DMS153 treated with DMSO at 0.1 percent for 48 hours (cell line): ENCODE results near the gene ARHGAP15.

Source experiments
- DNase-seq: peaks from one replicate; lab custom pipeline; 2025; ENCODE audit not compliant: unreplicated experiment; lab: John Stamatoyannopoulos, UW

ARHGAP15 gene

GRCh38 chr2:143219266-143219665, 90.0 kb downstream of the ARHGAP15 start:
- DNase-seq: no peak

DNA sequence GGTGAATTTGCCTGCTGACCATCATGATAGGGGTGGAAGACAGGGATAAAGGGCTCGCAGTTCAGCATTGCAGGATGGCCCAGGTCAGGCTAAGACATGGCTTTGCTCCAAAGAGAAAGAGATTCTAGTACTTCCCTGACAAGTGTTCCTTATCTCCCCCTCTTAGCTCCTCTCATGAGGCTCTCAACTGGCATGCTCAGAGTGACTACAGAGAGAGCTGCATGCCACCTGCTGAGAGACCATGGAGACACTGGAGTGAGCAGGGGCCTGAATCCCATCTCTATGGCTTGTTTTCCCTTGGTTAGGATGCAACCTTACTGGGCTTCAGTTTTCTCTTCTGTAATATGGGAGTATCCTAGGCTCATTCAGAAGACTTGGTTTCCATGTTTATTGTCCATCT, 94.3 kb downstream of the ARHGAP15 start:
- DNase-seq: no peak

GRCh38 chr2:143225931-143226330, 96.7 kb downstream of the ARHGAP15 start:
- no peak for DNase-seq

- no peak for DNase-seq
Measured at GRCh38 chr2:143226714-143227541, 97.7 kb downstream of the ARHGAP15 start.

DNA sequence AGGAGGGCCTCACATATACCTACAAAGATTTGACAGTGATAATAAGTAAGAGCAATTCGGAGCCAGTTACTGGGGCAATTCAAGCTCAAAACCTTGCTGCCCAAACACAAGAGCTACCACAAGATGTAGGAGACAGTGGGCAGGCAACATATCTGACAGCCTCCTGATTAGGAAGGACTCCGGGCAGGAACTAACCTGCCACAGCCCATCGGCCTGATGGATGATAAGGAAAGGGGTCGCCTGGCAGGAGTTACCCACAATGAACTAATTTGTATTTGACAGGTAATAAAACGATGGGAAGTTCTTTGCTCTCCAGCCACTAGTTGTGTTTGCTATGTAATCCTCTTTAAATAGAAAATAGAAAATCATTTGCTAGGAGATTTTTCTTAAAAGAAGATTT, 100.2 kb downstream of the ARHGAP15 start:
- DNase-seq: no peak

DNA sequence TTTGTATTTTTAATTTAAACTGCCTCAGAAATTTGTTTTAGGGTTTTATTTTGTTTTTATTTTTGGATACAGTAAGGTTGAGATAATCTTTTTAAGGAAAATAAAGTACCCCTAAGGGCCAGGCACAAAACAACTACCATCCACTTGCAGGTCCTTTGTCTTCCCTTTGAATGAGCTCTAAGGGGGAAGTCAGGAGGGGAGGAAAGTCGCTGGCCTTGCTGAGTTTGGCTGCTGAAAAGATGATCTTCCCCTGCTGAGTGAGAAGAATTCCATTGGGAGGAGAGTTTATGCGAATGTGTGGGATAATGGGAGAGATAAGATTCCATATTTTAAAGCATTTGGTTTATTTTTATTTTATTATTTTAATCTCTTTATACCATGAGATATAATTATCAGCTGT, 100.7 kb downstream of the ARHGAP15 start:
- no peak for DNase-seq

DNA sequence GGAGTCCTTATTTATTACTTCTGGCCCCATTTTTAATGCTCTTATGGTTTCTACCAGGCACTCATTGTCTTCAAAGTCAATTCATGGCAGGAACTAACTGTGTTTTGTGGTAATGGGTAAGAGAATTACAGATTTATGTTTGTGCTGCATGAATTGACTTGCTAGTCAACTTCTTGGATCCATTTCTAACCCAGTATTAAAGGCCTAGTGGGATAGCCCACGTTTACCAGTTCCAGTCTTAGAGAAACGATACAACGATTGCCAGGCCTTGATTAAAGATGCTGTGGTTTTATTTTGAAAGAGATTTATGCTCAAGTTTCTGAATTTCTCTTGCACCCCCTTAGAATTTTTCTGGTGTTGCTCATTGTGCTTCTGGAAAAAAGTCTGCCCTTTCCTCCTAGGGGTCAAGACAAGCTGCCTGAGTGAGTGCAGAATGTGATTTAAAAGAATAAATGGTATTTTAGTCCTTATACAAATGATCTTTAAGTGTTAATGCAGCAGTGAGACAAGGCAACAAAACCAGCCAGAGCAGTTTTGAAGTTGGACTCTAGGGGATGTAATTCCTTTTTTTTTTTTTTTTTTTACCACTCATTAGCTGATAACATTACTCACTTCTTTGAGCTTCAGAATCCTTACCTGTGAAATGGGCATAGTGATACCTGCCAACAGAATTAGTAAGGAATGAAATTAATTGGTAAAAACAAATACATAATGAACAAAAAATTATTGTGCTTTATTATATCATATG, 101.5 kb downstream of the ARHGAP15 start:
- no peak for DNase-seq

- no peak for DNase-seq
Measured at GRCh38 chr2:143231254-143231645, 102.0 kb downstream of the ARHGAP15 start.

DNA sequence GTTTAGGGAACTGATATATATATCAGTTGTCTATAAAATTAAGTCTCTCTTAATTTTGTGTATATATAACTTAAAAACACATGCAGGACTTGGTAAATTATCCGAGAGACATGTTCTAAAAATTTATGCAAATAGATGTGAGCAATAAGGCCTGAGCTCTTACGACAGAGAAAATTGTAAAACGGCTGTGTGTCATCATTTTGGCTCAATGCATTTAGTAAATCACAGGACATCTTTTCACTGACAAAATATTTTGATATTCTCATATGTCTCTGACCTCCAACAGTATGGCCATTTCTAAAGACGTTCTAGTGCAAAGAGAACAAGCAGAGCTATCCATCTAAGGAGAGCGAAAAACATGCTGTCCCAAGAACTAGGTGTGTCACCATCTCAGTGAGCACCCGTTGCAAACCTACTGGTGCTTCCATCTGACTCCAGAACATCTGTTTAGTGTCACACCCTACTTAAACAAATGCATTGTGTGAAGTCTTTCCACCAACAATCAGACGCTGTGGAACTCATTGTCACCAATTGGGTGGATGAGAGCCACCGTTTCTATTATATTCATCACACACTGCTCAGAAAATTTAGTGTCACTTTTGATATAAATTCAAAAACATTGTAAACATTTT, 108.0 kb downstream of the ARHGAP15 start:
- no peak for DNase-seq

- no peak for DNase-seq
Measured at GRCh38 chr2:143241403-143242088, 112.3 kb downstream of the ARHGAP15 start.

GRCh38 chr2:143246246-143246645, 117.0 kb downstream of the ARHGAP15 start:
- no peak for DNase-seq

- no peak for DNase-seq
Measured at GRCh38 chr2:143246815-143247744, 117.9 kb downstream of the ARHGAP15 start.

GRCh38 chr2:143248631-143249030, 119.4 kb downstream of the ARHGAP15 start:
- DNase-seq: no peak

GRCh38 chr2:143251681-143252080, 122.5 kb downstream of the ARHGAP15 start:
- DNase-seq: no peak

DNA sequence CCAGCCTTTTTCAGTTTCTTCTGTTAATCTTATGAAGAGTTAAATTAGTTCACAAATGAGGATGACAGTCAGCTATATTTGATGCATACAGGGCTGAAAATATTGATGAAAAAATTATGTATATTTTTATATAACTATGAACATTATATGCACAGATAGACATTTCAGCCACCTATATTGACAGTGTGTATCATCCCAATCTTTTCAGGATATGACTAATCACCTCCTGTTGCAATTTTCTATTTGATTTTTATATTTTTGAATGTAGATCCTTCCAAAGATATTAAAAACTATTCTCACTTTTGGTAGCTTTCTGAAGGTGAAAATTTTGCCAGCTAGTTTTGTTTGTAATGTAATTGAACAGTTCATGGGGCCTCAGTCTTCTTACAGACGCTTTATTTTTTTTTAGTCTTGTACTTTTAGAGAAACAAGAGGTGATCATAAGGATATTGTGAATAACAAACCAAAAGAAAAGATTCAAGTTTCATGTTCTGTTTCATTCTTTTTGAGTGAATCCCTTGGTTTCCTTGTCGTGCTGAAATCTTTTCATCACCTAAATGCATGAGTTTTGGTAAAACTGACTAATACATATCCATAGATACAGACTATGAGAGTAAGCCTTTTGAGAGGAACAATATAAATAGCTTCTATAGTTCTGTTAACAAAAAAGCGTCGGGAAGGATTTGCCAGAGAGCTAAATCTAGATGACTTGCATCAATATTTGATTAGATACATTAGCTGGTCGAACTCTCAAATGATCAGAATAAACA, 123.1 kb downstream of the ARHGAP15 start:
- DNase-seq: no peak

DNA sequence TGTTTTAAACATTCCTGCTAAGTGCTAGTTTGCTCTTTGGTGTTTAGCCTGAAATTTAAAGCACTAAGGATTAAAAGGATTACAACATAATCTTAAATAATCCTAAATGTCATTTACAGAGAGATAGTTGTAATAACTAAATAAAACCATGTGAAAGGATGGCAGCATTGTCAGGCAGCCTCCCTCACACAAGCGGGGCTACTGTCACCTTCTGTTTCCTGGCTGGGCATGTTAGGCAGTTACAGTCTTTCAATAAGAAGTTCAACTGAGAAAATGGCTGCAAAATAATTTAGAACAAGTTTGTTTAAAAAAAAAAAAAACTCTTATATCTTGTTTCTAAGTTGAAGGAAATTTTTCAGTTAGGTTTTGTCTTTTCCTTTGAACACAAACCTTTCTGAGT, 124.9 kb downstream of the ARHGAP15 start:
- no peak for DNase-seq

GRCh38 chr2:143255086-143255485, 125.9 kb downstream of the ARHGAP15 start:
- no peak for DNase-seq

DNA sequence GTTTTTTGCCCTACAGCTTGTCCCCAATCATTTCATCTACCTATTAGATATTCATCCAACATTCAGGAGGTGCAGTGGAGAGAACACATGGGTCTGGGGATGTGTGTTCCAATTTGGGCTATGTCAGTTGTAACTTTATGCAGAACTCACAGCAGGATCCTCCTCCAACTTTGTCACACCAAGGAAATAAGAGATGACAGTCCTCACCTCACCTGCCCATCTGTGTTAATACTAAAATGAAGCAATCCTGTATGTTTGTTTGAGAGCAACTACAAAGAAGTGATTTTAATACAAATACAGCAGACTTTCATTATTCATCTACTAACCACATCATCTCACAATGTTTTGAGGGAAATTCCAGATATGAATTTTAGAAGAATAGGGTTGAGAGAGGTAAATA, 126.7 kb downstream of the ARHGAP15 start:
- DNase-seq: no peak

- DNase-seq: no peak
Measured at GRCh38 chr2:143258126-143258892, 129.1 kb downstream of the ARHGAP15 start.
